ENCODE results near the gene ADISSP.
A peak's percentile ranks its signal among the peaks of the same experiment; 100 is the strongest.

The ADISSP gene

DNA sequence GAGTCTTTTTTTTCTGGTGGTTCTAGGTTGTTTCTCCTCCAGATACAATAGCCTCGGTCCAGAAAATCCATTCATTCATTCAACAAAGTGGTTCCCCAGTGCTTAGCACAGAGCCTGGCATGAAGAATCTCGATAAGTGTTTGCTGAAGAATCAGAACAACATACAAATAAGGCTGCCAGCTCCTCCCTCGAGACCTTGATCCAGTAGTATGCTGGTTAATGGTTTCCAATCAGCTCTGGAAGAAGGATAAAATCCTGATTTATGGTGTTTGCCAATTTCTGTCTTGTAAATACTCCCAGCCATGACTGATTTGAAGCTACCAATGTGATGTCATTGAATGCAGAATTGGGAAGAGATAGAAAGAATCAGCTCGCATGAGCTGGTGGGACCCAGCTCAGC is 31.8 kb downstream of the ADISSP start:
- DNase-seq: no peak

DNA sequence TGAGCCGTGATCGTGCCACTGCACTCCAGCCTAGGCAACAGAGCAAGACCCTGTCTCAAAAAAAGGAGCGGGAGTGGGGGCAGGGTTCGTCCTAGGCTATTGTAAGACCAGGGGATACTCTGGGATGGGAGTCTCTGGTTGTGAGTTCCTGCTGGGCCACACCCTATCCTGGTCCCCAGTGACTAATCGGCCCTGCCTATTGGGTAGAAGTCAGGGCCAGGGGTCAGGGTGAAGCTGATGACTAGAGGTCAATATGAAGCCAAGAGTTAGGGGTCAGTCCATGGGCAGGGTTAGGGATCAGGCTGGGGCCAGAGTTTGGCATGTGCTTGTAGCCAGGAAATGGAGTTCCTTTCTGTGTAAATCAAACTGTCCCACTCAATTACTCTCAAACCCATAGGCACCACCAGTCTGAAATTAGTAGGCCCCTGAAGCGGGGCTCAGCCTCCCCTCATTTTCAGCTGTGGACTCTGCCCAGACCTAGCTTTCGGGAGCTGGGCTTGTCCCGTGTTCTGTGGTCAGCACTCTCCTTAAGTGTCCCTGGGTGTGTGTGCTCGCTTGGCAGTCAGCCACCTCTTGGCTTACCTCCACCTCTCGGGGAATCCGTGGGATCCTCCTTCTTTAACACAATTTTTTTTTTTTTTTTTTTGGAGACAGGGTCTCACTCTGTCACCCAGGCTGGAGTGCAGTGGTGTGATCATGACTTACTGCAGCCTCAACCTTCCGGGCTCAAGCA is 33.3 kb downstream of the ADISSP start:
- DNase-seq: no peak

DNA sequence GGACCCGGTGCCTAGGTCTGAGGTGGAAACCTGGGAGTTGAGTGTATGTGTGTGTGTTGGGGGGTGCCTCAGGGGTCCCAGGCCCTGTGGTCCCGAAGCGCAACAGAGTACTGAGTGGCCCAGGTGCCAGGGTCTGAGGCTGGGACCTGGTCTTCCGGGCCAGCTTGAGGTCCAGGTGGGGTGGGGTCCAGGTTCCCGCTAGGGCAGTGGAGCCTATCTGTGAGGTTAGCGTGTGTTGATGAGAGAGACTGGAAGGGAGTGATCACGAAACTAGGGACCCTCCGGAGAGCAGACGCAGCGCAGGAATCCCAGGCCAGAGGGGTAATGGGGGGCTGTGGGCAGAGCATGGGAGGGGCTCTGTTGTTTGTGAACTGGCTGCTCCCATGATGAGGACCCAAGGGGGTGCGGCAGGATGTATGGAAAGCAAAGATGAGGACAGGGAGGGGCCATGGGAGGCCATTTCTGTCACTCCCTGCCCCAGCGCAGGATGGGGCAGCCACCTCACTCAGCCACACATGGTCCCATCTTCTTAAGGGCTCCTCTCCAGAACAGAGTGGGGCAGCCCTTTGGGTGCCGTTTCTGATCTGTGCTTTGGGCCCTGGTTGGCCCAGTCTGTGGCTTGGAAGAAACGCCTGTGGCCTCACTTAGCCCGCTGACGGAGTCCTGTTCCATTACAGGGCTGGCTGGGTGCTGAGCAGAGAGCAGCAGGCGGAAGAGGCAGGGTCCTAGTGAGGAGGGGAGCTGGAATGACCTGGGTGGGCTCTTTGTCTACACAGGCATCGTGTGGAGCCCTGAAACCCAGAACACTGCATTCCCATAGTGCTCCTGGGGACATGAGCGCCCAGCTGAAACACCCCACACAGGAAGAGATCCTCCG is 34.2 kb downstream of the ADISSP start:
- DNase-seq: no peak

DNA sequence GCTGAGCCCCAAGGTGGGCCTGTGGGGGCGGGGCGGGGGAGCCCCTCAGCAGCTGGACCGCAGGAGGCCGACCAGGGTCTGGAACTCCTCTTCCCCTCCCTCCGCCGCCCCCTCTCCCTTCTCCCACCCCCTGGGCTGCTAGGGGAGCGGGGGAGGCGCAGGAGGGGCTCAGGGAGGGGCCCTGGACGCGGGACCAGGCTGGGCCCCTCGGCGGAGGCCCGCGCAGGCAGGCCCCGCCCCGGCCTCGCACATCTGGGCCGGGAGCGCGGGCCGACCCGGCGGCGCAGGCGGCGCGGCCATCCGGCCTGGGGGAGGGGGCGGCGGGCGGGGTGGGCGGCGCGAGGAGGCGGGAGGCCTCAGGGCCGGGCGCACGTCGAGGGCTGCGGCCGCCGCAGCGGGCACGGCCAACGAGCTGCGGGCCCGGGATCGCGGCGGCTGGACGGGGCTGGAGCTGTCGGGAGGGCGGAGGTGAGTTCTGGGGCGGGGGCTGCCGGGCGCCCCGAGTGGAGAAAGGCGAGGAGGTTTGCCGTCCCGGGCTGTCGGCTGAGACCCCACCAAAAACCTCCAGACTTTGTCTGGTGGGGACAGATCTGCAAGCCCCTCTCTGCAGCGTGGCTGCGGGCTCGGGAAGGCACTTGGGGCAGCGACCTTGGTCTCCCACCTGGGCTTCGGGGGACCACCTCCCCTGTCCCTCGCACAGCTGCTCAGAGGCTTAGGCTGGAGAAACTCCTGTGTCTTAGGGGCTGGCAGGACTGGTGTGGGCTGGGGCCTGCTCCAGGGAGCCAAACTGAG is 35.0 kb downstream of the ADISSP start, which contains the start of gene HSPA12B:
TSS of gene HSPA12B (plus strand) at position 359 of the 792 bp plus-strand sequence. CDS start 5,990 bp downstream, outside the sequence.
- no peak for DNase-seq

DNA sequence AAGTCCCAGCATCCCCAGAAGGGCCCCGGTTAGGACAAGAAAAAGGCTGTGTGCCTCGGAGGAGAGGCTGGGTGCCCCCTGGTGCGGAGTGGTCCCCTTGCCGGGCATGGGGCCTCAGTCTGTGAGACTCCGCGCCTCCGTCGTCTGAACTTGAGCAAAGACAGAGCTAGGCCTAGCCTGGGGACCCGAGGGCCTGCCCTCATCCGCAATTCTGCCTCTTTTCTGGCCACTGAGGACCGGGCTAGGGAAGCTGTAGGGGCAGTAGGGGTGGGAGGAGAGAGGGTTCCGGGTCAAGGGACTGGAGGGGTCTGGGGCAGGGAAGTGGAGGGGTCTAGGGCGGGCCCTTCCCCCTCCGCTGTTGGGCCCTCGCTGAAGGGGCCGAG is 35.6 kb downstream of the ADISSP start:
- DNase-seq: no peak

DNA sequence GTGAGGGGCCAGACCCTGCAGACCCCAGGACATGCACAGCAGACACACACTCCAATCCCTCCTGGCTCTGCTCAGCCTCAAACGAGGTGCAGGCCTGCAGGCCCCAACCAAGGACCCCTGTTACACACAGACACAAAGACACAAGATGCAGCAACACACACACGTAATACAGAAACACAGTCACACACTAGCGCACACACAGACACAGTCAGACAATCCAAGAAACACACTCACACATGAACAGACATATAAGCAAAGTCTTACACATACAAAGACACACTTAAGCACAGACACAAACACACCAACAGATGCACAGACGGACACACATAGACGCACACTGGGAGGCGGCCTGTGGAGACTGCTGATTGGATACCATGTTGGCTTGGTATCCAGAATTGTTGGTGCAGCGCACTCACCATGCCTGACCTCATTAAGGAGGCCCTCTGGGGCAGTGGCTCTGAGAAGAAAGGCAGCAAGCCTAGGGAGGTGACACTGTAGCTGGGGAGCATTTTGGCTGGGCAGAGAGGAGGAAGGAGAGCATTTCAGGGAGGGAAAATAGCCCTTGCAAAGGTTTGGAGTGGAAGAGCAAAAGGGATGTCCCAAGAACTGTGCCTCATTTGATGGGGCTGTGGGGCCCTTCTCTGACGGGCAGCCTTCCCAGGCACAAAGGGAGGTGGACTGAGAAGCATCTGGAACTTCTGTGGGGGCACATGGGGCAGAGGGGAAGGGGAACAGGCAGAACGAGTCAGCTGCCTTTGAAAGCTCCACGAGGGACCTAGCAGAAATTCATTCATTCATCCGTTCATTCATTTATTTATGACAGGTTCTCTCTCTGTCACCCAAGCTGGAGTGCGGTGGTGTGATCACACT is 36.5 kb downstream of the ADISSP start:
- no peak for DNase-seq

DNA sequence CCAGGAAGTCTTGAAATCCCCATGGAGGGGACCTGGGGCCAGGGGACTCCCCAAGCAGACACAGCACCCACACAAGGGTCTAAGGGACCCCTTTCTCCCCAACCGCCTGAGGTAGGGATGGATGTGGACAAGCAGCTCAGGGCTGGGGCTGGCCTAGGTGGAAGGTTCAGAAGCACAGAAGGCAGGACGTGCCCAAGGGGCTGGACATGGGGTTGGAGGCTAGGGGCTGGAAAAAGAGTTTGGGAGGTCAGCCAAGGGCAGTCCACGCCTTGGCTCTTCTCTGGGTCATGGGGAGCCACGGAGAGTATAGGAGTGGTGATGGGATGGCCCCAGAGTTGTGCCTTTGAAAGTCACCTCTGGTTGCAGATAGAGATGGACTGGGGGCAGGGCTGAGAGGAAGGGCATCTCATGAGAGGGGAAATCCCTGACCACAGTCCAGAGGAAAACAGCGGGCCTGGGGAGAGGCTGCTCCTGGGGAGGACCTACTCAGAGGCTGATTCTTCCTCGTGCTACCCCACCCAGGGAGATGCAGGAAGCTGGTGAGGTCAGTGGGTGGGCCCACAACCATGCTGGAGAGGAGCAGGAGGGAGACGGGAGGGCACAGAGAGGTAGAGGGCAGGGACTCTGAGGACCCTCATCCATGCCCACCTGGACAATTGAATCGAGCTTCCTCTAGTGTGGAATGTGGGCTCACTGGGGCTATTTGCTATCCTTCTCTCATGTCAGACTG is 37.6 kb downstream of the ADISSP start:
- no peak for DNase-seq

DNA sequence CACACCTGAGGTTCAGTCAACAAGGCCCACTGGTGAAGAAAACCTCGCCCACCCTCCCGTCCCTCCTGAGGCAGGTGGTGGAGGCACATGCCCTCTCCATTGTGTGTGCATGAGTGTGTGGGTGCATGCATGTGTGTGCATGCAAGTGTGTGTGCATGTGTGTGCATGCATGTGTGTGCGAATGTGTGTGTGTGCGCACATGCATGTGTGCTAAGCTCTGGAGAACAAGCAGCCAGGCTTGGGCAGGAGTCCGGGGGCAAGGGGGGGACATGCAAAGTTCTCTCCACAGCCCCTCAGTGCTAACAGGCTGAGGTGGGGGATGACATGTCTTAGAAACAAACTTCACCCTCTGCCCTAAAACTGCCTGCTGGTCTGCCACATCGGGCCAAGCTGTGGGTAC is 38.2 kb downstream of the ADISSP start:
- no peak for DNase-seq

DNA sequence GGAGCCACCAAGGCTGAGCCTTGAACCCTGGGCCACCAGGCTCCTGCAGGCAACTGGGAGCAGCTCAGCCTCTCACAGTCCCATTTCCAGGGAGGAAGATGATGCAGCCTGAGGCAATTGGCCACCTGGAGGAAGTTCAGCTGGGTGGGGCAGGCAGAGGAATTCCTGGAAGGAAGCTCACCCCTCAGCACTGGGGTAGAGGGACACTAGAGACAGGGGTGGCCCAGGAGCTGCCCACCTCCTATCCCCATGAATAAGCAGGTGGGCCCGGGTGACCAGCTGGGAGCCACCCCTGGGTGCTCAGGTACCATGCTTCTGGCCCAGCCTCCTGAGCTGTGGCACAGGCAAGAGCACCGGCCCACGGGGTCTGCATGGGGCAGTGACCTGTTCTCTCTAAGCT is 38.7 kb downstream of the ADISSP start:
- DNase-seq: no peak

DNA sequence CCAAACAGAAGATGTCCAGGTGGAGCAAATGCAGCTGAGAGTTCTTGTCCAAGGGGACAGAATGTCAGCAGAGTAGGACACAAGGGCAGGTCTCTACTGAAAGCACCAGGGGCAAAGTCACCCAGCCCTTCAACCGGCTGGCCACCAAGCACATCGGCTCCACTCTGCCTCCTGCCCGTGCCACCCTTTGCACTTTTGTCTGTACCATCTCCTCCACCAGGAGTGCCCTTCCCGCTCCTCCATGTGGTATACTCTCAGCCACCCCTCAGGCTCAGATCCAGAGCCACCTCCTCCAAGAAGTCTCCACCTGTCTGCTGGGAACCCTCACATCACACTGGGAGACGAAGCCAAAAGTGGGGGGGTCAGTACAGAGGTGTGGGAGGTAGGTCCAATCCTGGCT is 39.2 kb downstream of the ADISSP start:
- DNase-seq: no peak

DNA sequence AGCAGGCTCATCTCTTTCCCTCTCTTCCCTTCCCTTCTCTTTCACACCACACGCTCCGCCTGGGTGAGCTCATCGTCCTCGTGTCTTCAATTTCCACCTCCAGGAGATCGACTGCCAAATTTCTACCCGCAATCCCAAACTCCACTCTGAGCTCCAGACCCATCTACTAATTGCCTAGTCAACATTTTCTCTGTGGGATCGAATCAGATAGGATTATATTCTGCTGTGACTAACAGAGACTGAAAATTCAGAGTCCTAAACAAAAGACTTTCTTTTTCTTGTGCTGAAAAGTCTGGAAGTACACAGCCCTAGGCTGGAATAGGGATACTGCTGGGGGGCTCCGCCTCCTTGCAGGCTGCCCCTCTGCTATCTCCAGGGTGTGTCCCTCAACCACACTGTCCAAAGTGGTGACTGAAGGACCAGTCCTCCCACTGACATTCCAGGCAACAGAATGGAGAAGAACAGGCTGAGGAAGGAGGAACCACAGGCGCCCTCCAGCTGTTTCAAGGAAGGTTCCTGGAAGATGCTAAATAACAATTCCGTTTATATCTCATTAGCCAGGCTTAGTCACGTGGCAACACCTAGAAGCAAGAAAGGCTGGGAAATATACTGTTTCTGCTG is 40.0 kb downstream of the ADISSP start:
- no peak for DNase-seq

DNA sequence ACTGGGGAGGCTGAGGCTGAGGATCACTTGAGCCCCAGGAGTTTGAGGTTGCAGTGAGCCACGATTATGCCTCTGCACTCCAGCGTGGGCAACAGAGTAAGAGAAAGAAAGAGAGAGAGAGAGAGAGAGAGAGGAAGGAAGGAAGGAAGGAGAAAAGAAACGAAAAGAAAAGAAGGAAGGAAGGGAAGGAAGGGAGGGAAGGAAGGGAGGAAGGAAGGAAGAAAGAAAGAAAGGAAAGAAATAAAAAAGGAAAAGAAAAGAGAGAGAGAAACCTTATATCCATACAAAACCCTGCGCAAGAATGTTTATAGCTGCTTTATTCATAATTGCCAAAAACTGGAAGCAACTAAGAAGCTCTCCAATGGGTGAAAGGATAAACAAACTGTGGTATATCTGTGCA is 43.2 kb downstream of the ADISSP start:
- DNase-seq: no peak

DNA sequence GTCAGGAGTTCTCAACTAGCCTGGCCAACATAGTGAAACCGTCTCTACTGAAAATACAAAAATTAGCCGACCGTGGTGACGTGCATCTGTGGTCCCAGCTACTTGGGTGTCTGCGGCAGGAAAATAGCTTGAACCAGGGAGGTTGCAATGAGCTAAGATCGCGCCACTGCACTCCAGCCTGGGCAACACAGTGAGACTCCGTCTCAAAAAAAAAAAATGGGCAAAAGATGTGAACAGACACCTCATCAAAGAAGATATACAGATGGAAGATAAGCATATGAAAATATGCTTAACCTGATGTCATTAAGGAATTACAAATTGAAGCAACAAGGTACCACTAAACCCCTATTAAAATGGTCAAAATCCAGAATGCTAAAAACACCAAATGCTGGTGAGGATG is 44.3 kb downstream of the ADISSP start:
- no peak for DNase-seq

DNA sequence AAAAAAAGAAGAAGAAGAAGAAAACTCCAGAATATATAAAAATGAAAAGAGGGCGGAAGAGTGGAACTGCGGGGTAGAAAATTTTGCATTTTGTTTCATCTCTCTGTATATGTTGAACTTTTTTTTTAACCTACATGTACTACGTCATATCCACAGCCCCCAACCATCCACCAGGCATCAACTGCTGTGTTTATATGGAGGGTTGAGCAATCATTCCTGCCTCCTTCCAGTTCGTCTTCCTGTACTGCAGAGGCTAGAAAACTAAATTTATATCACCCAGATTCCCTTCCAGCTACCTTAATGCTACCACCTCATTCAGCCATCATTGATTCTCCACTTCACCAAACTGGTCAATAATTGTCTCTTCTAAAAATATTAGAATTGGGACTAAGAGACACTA is 45.6 kb downstream of the ADISSP start:
- no peak for DNase-seq

DNA sequence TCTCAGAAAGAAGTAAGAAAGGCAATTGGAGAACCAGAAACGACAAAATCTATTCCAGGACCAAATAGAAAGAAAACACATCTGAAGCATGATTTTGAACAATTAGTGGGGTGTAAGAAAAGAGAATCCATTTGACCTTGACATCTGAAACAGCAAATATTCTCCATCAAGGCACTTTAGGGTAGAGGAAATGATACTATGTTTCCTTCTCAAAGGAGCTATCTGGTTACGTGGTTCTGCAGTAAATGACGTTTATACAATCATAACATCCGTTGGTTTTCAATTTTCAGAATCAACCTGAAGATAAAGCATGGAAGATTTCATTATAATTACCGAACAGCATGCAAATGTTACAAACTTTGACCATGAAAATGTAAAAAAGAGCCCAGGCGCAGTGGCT is 46.9 kb downstream of the ADISSP start:
- DNase-seq: no peak

DNA sequence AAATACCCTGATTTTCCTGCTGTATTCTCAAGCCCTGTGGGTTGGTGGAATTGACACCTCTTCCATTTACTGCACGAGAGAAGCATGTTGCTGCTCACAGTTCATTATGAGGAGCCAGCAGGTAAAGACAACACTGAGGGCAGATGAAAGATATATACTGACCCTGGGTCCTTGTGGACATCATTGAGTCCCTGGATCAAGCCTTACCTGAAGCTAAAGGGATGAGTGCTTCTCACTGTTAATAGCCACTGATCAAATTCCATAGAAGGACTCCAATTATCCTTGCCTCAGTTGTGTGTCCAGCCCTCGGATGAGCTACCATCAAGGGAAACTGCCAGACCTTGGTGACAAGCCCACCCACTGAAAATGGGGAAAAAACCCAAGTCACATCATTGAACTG is 47.5 kb downstream of the ADISSP start:
- DNase-seq: no peak

DNA sequence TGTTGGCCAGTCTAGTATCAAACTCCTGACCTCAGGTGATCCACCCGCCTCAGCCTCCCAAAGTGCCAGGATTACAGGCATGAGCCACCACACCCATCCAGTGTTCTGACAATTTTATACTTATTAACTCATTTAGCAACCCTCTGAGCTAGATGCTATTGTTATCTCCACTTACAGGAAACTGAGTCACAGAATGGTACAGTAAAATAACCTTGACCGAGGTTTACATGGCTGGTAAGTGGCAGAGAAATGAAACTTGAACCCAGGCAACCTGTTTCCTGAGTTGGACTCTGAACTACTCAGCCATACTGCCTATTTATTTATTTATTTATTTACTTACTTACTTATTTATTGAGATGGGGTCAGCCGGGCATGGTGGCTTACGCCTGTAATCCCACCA is 48.5 kb downstream of the ADISSP start:
- DNase-seq: no peak

DNA sequence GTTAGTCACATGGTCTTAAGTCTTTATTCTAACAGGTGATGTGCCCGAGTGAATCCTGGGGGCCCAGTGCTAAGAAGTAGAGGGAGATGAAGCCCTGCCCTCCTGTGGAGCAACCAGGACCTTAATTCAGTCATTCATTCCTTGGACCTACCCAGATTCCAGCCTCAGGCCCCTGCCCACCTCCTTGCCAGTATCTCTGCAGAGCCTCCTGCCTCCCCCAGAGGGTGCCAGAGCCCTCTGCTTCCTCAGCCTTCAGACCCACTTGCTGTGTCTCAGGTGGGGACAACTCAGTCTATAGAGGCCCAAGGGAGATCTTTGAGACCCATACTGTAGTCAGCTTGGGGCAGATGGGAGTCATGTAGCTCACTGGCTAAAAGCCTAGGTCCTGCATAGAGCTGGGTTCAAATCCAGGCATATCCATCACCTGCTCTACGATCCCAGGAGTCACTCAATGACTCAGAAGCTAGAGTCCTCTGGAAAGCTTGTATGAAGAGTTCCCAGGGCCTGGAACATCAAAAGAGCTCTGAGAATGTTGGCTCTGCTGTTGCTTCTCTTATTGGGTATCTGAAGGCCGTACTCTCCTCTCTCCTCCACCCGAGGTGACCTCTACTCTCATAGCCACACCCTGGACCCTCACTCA is 51.2 kb downstream of the ADISSP start:
- peak; percentile 70 for DNase-seq

DNA sequence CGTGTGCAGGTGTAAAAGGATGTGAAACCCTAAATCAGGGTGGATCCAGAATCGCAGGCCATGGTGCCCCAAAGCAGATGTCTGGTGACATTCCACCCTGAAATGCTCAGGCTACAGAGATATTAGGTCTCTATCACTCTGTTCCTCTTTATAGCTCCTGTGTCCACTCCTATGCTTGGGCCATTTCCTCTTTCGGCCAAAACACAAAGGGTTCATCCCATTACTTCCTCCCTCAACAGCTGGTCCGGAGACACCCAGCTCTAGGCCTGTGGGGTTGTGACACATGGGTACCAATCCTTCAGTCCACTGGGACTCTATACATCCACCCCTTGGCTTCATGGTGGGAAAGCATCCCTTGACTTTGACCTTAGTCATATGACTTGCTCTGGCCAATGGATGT is 53.5 kb downstream of the ADISSP start:
- no peak for DNase-seq

DNA sequence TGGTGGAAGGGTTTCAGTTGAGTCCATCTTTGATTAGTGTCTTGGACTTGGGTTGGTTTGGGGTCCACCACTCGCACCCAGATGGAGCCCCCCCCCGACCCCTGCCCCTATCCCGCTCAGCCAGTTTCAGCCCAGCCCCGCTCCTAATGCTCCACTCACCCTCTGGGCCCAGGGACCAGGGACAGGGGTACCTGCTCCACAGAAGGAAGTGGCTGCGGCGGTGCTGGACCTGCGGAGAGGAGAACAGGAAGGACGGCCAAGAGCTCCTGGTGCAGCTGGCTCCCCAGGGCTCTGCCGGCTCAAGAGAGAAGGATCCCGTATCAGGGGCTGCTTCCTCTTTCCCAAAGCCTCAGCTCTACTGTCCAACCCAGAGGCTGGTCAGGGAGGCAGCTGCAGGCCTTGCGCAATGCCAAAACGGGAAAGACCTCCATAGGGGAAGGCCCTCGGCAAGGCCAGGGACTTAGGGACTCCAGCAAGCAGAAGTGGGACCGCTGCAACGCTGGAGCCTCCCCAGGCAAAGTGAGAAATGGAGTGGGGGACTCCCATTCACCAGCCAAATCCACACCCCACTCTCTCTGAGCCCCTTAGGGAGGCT is 55.2 kb downstream of the ADISSP start, which contains the start of gene SIGLEC1:
TSS of gene SIGLEC1 (minus strand) at position 322 of the 595 bp plus-strand sequence. CDS start 5,472 bp downstream, outside the sequence.
- no peak for DNase-seq
